ENCODE results near the gene GRN. TPM values are rescaled to one million over a fixed set of nuclear protein-coding genes. Genes with fewer than 3 reads are reported as not detected.
A peak's percentile ranks its signal among the peaks of the same experiment; 100 is the strongest.

Gene GRN
- total and polyA plus RNA-seq, 2 of the 13 experiments (the other 11 are each of a cell fraction or from before 2014, with no cell fraction given), result 86.6 to 143 TPM

DNA sequence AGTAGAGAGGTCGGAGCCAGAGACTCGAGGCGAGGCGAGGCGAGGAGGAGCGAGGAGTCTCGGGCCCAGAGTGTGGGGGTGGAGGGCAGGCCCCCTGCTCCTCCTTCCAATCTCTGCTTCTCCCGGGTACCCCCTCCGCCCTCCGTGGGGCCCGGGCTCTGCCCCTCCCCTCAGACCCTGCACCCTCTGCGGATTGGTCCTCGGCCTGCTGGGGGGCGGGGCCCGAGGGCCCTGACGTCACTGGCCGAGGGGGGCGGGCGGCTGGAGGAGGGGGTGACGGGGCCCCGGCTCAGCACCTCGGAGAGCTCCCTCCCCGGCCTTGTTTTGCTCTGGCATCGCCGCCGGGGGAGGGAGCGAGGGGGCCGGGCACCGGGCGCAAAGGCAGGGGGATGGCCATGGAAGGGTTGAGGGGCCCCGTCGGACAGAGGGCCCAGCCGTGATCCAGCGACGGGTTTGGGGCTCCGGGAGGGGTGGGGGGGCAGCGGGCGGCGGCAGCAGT lies 36.7 kb upstream of the GRN start, which contains the start of gene RUNDC3A (continued):
- TF ChIP-seq THAP11 (CRISPR knock-in tag; IDR thresholded peaks at IDR 0.05), result peak; percentile 47
- TF ChIP-seq, protein P1, sequence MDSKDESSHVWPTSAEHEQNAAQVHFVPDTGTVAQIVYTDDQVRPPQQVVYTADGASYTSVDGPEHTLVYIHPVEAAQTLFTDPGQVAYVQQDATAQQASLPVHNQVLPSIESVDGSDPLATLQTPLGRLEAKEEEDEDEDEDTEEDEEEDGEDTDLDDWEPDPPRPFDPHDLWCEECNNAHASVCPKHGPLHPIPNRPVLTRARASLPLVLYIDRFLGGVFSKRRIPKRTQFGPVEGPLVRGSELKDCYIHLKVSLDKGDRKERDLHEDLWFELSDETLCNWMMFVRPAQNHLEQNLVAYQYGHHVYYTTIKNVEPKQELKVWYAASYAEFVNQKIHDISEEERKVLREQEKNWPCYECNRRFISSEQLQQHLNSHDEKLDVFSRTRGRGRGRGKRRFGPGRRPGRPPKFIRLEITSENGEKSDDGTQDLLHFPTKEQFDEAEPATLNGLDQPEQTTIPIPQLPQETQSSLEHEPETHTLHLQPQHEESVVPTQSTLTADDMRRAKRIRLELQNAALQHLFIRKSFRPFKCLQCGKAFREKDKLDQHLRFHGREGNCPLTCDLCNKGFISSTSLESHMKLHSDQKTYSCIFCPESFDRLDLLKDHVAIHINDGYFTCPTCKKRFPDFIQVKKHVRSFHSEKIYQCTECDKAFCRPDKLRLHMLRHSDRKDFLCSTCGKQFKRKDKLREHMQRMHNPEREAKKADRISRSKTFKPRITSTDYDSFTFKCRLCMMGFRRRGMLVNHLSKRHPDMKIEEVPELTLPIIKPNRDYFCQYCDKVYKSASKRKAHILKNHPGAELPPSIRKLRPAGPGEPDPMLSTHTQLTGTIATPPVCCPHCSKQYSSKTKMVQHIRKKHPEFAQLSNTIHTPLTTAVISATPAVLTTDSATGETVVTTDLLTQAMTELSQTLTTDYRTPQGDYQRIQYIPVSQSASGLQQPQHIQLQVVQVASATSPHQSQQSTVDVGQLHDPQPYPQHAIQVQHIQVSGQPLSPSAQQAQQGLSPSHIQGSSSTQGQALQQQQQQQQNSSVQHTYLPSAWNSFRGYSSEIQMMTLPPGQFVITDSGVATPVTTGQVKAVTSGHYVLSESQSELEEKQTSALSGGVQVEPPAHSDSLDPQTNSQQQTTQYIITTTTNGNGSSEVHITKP (CRISPR knock-in tag; IDR thresholded peaks at IDR 0.05; ENCODE audit: low read depth), result peak; percentile 64; the same call in 1 of the 2 replicates
- TF ChIP-seq SP1 (IDR thresholded peaks at IDR 0.05), result no peak
- peak; percentile 83 for TF ChIP-seq SP1 (CRISPR knock-in tag; IDR thresholded peaks at IDR 0.05)
- TF ChIP-seq FOXP1 (IDR thresholded peaks at IDR 0.05), result no peak
- 0 out of 2 replicates have a peak, but pooled peaks have one; percentile 6 for TF ChIP-seq FOXP1 (CRISPR knock-in tag; IDR thresholded peaks at IDR 0.05)
- peak; percentile 72; the same call in 1 of the 2 replicates for TF ChIP-seq FOXK1 (CRISPR knock-in tag; IDR thresholded peaks at IDR 0.05; ENCODE audit: borderline replicate concordance, low read depth)
- TF ChIP-seq PLRG1 (conservative IDR thresholded peaks at IDR 0.05), result no peak
- no peak for TF ChIP-seq CBX1 (IDR thresholded peaks at IDR 0.05; ENCODE audit: low read depth)
- no peak; the same call in 1 of the 2 replicates for TF ChIP-seq ZNF225 (CRISPR knock-in tag; IDR thresholded peaks at IDR 0.05)
- TF ChIP-seq PAWR (CRISPR knock-in tag; IDR thresholded peaks at IDR 0.05; ENCODE audit: borderline replicate concordance), result no peak
- peak; percentile 73; the same call in 1 of the 2 replicates for TF ChIP-seq CCDC6 (CRISPR knock-in tag; IDR thresholded peaks at IDR 0.05)
- TF ChIP-seq ZNF652 (CRISPR knock-in tag; IDR thresholded peaks at IDR 0.05; ENCODE audit: borderline replicate concordance, low read depth), result no peak
- peak; percentile 34; the same call in 1 of the 2 replicates for TF ChIP-seq ZNF350 (CRISPR knock-in tag; IDR thresholded peaks at IDR 0.05; ENCODE audit: borderline replicate concordance, low read depth)
- no peak for TF ChIP-seq IKZF1 (IDR thresholded peaks at IDR 0.05)
- no peak for TF ChIP-seq ZNF34 (CRISPR knock-in tag; IDR thresholded peaks at IDR 0.05; ENCODE audit: borderline replicate concordance)
- no peak for TF ChIP-seq FOXO4 (CRISPR knock-in tag; conservative IDR thresholded peaks at IDR 0.05)
- no peak for TF ChIP-seq PAF1 (CRISPR knock-in tag; IDR thresholded peaks at IDR 0.05)
- TF ChIP-seq TFAP4 (IDR thresholded peaks at IDR 0.05; ENCODE audit: borderline replicate concordance, low read depth), result peak; percentile 27; the same call in 1 of the 2 replicates
- TF ChIP-seq, protein P2, sequence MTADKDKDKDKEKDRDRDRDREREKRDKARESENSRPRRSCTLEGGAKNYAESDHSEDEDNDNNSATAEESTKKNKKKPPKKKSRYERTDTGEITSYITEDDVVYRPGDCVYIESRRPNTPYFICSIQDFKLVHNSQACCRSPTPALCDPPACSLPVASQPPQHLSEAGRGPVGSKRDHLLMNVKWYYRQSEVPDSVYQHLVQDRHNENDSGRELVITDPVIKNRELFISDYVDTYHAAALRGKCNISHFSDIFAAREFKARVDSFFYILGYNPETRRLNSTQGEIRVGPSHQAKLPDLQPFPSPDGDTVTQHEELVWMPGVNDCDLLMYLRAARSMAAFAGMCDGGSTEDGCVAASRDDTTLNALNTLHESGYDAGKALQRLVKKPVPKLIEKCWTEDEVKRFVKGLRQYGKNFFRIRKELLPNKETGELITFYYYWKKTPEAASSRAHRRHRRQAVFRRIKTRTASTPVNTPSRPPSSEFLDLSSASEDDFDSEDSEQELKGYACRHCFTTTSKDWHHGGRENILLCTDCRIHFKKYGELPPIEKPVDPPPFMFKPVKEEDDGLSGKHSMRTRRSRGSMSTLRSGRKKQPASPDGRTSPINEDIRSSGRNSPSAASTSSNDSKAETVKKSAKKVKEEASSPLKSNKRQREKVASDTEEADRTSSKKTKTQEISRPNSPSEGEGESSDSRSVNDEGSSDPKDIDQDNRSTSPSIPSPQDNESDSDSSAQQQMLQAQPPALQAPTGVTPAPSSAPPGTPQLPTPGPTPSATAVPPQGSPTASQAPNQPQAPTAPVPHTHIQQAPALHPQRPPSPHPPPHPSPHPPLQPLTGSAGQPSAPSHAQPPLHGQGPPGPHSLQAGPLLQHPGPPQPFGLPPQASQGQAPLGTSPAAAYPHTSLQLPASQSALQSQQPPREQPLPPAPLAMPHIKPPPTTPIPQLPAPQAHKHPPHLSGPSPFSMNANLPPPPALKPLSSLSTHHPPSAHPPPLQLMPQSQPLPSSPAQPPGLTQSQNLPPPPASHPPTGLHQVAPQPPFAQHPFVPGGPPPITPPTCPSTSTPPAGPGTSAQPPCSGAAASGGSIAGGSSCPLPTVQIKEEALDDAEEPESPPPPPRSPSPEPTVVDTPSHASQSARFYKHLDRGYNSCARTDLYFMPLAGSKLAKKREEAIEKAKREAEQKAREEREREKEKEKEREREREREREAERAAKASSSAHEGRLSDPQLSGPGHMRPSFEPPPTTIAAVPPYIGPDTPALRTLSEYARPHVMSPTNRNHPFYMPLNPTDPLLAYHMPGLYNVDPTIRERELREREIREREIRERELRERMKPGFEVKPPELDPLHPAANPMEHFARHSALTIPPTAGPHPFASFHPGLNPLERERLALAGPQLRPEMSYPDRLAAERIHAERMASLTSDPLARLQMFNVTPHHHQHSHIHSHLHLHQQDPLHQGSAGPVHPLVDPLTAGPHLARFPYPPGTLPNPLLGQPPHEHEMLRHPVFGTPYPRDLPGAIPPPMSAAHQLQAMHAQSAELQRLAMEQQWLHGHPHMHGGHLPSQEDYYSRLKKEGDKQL (CRISPR knock-in tag; IDR thresholded peaks at IDR 0.05; ENCODE audit: low read depth), result no peak
- no peak for TF ChIP-seq ZNF138 (CRISPR knock-in tag; IDR thresholded peaks at IDR 0.05; ENCODE audit: low read depth)
